Smooth muscle cell (in vitro differentiated cells): ENCODE results near the gene RGS9. TPM values are rescaled to one million over a fixed set of nuclear protein-coding genes. Genes with fewer than 3 reads are reported as not detected.

Experiments
- DNase-seq: peaks from one replicate; lab custom pipeline; 2025; ENCODE audit not compliant: unreplicated experiment; lab: John Stamatoyannopoulos, UW
- H2AFZ ChIP-seq: fragments of 200-600 bp; sonication (generic); 2 replicates; pipeline ENCODE4 v1.6.0; 2016; ENCODE audit warnings: antibody characterized with exemption, low read depth, mild to moderate bottlenecking
- H3F3A ChIP-seq: fragments of 200-600 bp; sonication (generic); 2 replicates; pipeline ENCODE4 v1.6.0; 2017; ENCODE audit warnings: antibody characterized with exemption, low read depth
- H3K27ac ChIP-seq: fragments of 200-600 bp; sonication (generic); 2 replicates; pipeline ENCODE4 v1.5.1; 2016; ENCODE audit warnings: low read depth, mild to moderate bottlenecking
- H3K27me3 ChIP-seq: fragments of 200-600 bp; sonication (generic); 2 replicates; pipeline ENCODE4 v1.6.1; 2016; ENCODE audit warnings: low read depth, mild to moderate bottlenecking
- H3K36me3 ChIP-seq: fragments of 200-600 bp; sonication (generic); 2 replicates; pipeline ENCODE4 v1.5.1; 2016; ENCODE audit warnings: low read depth
- H3K4me1 ChIP-seq: fragments of 200-600 bp; sonication (generic); 2 replicates; pipeline ENCODE4 v1.5.1; 2016; ENCODE audit warnings: low read depth
- H3K4me2 ChIP-seq: fragments of 200-600 bp; sonication (generic); 2 replicates; pipeline ENCODE4 v1.6.0; 2016; ENCODE audit warnings: mild to moderate bottlenecking
- H3K4me3 ChIP-seq: fragments of 200-600 bp; sonication (generic); 2 replicates; pipeline ENCODE4 v1.5.1; 2016; ENCODE audit warnings: mild to moderate bottlenecking
- H3K79me2 ChIP-seq: fragments of 200-600 bp; sonication (generic); 2 replicates; pipeline ENCODE4 v1.6.0; 2016; ENCODE audit warnings: low read depth, mild to moderate bottlenecking
- H3K9ac ChIP-seq: fragments of 200-600 bp; sonication (generic); 2 replicates; pipeline ENCODE4 v1.6.0; 2016; ENCODE audit warnings: low read depth
- H3K9me3 ChIP-seq: fragments of 200-600 bp; sonication (generic); replicated peaks from 2 replicates; pipeline ENCODE4 v1.5.1; 2016; ENCODE audit warnings: low read depth
- H4K20me1 ChIP-seq: fragments of 200-600 bp; sonication (generic); 2 replicates; pipeline ENCODE4 v1.6.0; 2016; ENCODE audit warnings: low read depth
- WGBS: methylation state at CpG from one replicate; pipeline ENCODE4 v1.1.7; 2016; ENCODE audit warnings: low lambda C conversion rate; 5-methylcytosine and 5-hydroxymethylcytosine counted together
- polyA plus RNA-seq: library from polyadenylated mRNA; unstranded; fragments of >200 nt; fragmentation: Nextera tagmentation; extraction: Ambion mirVana; gene quantifications from 2 replicates; pipeline ENCODE4 v1.2.1, GENCODE V29; 2016
- total RNA-seq: library from RNA; depleted of rRNA; stranded (reverse); fragments of >200 nt; gene quantifications from 2 replicates; pipeline ENCODE4 v1.2.3, GENCODE V29; 2014
- TF ChIP-seq, protein P1 (sequence below): fragments of 200-600 bp; sonication (generic); IDR thresholded peaks from 2 replicates; pipeline ENCODE4 v1.5.1; 2017; ENCODE audit warnings: borderline replicate concordance, mild to moderate bottlenecking, antibody characterized with exemption; ENCODE audit not compliant: insufficient read depth, poor library complexity, severe bottlenecking

Gene RGS9
- total and polyA plus RNA-seq, 2 experiments from 2014 or later = 16.3 to 18.8 TPM

DNA sequence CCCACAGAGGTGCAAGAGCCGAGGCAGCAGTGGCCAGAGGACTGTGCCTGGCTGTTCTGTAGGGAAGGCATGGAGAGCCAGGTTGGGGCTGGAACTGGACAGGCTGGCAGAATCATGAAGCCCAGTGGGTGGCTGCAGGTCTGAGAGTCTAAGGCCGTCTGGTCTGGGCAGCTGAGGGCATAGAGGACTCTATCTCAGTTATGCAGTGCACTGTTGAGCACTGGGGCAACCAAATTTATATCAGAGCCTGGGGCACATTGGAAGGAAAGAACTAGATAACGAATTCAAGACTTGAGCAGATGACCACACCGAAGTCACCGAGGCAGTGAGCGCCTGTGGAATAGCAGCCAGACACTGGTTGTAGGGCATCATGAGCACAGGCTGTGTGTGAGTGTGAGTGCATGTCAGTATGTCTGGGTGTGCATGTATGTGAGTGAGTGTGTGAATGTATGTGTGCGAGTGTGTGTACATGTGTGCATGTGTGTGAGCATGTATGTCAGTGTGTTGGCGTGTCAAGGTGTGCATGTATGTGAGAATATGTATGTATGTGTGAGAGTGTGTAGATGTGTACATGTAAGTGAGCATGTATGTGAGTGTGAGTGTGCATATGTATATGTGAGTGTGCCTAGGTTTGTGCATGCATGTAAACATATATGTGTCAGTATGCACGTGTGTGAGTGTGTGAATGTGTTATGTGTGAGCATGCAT lies 37.0 kb downstream of the RGS9 start:
- H3K4me1 ChIP-seq = peaks cover 3% of the 10 kb centered on the region
- DNase-seq = no peak
- no peaks in the 10 kb centered on the region for H3K27me3 ChIP-seq
- no peak overlapping the region for H3K27ac ChIP-seq
- TF ChIP-seq, protein P1, sequence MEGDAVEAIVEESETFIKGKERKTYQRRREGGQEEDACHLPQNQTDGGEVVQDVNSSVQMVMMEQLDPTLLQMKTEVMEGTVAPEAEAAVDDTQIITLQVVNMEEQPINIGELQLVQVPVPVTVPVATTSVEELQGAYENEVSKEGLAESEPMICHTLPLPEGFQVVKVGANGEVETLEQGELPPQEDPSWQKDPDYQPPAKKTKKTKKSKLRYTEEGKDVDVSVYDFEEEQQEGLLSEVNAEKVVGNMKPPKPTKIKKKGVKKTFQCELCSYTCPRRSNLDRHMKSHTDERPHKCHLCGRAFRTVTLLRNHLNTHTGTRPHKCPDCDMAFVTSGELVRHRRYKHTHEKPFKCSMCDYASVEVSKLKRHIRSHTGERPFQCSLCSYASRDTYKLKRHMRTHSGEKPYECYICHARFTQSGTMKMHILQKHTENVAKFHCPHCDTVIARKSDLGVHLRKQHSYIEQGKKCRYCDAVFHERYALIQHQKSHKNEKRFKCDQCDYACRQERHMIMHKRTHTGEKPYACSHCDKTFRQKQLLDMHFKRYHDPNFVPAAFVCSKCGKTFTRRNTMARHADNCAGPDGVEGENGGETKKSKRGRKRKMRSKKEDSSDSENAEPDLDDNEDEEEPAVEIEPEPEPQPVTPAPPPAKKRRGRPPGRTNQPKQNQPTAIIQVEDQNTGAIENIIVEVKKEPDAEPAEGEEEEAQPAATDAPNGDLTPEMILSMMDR = no peak
- no peaks in the 10 kb centered on the region for H3K9me3 ChIP-seq
- H3K9ac ChIP-seq = no peak overlapping the region
- WGBS = 96% methylated on average over 9 of the region's 9 CpGs
- no peaks in the 10 kb centered on the region for H3K36me3 ChIP-seq
- H3K79me2 ChIP-seq = no peaks in the 10 kb centered on the region
- no peaks in the 10 kb centered on the region for H4K20me1 ChIP-seq
- no peak overlapping the region for H2AFZ ChIP-seq
- H3K4me2 ChIP-seq = peak overlapping the region; percentile 19
- H3K4me3 ChIP-seq = no peak overlapping the region
- H3F3A ChIP-seq = no peaks in the 10 kb centered on the region

DNA sequence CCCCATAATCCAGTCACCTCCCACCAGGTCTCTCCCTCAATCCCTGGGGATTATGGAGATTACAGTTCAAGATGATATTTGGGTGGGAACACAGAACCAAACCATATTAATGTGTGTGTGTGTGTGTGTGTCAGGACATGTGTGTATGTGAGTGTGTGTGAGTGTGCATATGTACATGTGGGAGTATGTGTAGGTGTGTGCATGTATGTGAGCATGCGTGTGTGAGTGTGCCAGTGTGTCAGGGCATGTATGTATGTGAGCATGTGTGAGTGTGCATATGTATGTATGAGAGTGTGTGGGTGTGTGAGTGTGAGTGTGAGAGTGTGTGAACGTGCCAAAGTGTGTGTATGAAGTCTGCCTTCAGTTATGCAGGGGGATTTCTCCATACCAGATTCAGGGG lies 37.8 kb downstream of the RGS9 start:
- Histone ChIP-seq H3K27me3 (no peaks in the 10 kb centered on the region), H3K9me3 (no peaks in the 10 kb centered on the region), H3K4me1 (peaks cover 6% of the 10 kb centered on the region), H3K27ac (no peak overlapping the region), H3K36me3 (no peaks in the 10 kb centered on the region), H2AFZ (no peak overlapping the region), H3F3A (no peaks in the 10 kb centered on the region), H3K4me2 (no peak overlapping the region), H4K20me1 (no peaks in the 10 kb centered on the region), H3K79me2 (no peaks in the 10 kb centered on the region), H3K4me3 (no peak overlapping the region), H3K9ac (no peak overlapping the region)
- 97% methylated on average over 2 of the region's 2 CpGs for WGBS
- TF ChIP-seq, protein P1 = no peak
- no peak for DNase-seq

DNA sequence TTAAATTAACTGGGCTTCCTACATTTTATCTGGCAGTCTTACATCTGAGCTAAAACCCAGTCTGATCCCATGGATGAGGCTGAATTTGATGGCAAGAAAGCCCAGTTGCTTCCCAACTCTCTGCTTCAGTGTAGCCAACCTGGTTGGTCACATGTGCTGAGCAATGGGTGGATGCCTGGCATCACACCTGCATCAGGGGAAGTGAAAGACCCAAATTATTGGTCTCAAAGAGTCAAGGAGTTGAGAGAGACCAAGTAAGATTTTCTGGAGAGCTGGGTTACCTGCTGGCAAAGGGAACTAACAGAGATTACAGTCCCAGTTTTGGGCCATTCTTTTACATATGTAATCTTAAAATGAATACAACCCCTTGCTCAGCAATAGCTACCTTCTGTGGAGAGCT lies 38.8 kb downstream of the RGS9 start:
- Histone ChIP-seq H3K9ac (no peak overlapping the region), H3K27me3 (no peaks in the 10 kb centered on the region), H3K9me3 (no peaks in the 10 kb centered on the region), H3K79me2 (no peaks in the 10 kb centered on the region), H3K36me3 (no peaks in the 10 kb centered on the region), H3K27ac (no peak overlapping the region), H3F3A (no peaks in the 10 kb centered on the region), H3K4me1 (peaks cover 6% of the 10 kb centered on the region), H4K20me1 (no peaks in the 10 kb centered on the region), H3K4me2 (no peak overlapping the region), H2AFZ (no peak overlapping the region), H3K4me3 (no peak overlapping the region)
- TF ChIP-seq, protein P1 = no peak
- no peak for DNase-seq
